Activated T-helper 1 cell treated with anti-CD3 and anti-CD28 coated beads, Interleukin-12 subunit alpha, Interleukin-12 subunit beta, Interleukin-2, Interleukin-4 antibody, amounts not matched to agents 30 ng/mL and 10 ng/mL and 1 ng/mL, durations not matched to agents 14 hours and 24 hours and 36 hours (primary cell): Measurements from ENCODE around the gene NOX5. TPM values are rescaled to one million over a fixed set of nuclear protein-coding genes. Genes with fewer than 3 reads are reported as not detected.

Source experiments
- DNase-seq: peaks from one replicate; pipeline ENCODE4 v3.0.0; 2021; ENCODE audit warnings: low spot score
- H3K27ac Mint-ChIP-seq: one replicate; pipeline ENCODE4 v1.8.0; 2021; ENCODE audit warnings: mild to moderate bottlenecking, mixed read lengths
- H3K27me3 Mint-ChIP-seq: one replicate; pipeline ENCODE4 v1.8.0; 2022; ENCODE audit warnings: mild to moderate bottlenecking, moderate library complexity, mixed read lengths; ENCODE audit not compliant: insufficient read depth
- H3K36me3 Mint-ChIP-seq: one replicate; pipeline ENCODE4 v1.8.0; 2021; ENCODE audit warnings: low read depth, mixed read lengths
- H3K4me1 Mint-ChIP-seq: one replicate; pipeline ENCODE4 v1.8.0; 2021; ENCODE audit warnings: low read depth, mixed read lengths
- H3K4me3 Mint-ChIP-seq: one replicate; pipeline ENCODE4 v1.8.0; 2021; ENCODE audit warnings: mild to moderate bottlenecking, moderate library complexity, mixed read lengths
- H3K9me3 Mint-ChIP-seq: one replicate; pipeline ENCODE4 v1.8.0; 2021; ENCODE audit warnings: mixed read lengths
- intact Hi-C: fragments of 100-400 bp; cut with micrococcal nuclease; formaldehyde crosslinking; loops from one replicate; pipeline ENCODE4 v1.15.1; 2024
- total RNA-seq: library from RNA; stranded (reverse); gene quantifications from 2 replicates; pipeline ENCODE4 v1.2.3, GENCODE V29; 2022

The NOX5 gene
- total RNA-seq, 1 donor from 2014 or later, result 0.03 TPM

DNA sequence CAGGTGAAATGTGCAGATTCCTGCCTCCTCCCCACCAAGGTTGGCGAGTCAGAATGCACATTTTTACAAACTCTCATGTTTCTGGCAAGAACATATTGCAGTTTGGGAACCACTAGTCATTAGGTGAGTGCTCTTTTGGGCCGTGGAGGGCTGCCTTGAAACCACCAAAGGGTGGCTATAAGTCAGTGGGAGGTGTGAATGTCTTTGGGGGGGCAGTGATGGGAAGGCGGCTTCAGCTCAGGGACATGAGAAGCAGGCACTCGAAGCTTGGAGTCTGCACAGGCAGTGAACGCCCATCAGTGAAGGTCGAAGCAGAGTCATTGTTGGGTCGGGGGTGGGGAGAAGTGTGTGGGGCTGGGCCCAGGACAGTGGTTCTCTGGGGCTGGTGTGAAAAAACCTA, 1.1 kb downstream of the NOX5 start:
- Mint-ChIP-seq H3K27ac (no peak overlapping the region), H3K36me3 (no peaks in the 10 kb centered on the region), H3K4me1 (no peaks in the 10 kb centered on the region), H3K9me3 (no peaks in the 10 kb centered on the region), H3K27me3 (peaks cover 3% of the 10 kb centered on the region), H3K4me3 (no peak overlapping the region)
- DNase-seq, result no peak
- intact Hi-C loops, result no loop called here

DNA sequence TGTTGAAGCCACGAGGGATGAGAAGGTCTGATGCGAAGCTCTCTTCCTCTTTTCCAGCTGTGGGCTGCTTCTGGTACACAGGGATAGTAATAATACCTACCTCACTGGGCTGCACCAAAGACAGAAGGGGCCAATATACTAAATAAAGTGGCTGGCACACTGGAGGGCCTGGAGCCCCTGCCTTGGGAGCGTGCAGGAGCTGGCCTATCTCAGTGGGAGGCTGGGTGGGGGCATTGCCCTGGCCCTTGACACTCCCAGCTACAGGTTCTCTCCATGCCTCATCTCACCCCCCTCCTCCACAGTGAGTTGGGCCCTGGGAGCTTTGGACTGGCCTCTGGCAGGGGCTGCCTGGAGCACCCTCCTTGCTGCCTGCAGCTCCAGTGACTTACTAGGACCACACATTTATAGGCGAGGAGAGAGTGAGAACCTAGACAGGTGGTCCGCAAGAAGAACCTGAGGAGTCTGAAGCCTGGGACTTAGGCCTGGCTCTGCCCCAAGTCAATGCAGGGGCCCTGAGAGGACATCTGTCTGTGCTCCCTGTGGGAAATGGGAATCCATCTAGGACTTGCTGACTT, 1.6 kb downstream of the NOX5 start:
- no peaks in the 10 kb centered on the region for H3K36me3 Mint-ChIP-seq
- H3K27me3 Mint-ChIP-seq, result peaks cover 3% of the 10 kb centered on the region
- DNase-seq, result no peak
- intact Hi-C loops, result no loop called here
- no peaks in the 10 kb centered on the region for H3K4me1 Mint-ChIP-seq
- no peak overlapping the region for H3K4me3 Mint-ChIP-seq
- H3K9me3 Mint-ChIP-seq, result no peaks in the 10 kb centered on the region
- no peak overlapping the region for H3K27ac Mint-ChIP-seq

GRCh38 chr15:69017978-69018377, 3.5 kb downstream of the NOX5 start:
- Mint-ChIP-seq H3K27me3 (peaks cover 8% of the 10 kb centered on the region), H3K4me1 (no peaks in the 10 kb centered on the region), H3K4me3 (no peak overlapping the region), H3K9me3 (no peaks in the 10 kb centered on the region), H3K27ac (no peak overlapping the region), H3K36me3 (no peaks in the 10 kb centered on the region)
- no peak for DNase-seq
- intact Hi-C loops, result no loop called here

DNA sequence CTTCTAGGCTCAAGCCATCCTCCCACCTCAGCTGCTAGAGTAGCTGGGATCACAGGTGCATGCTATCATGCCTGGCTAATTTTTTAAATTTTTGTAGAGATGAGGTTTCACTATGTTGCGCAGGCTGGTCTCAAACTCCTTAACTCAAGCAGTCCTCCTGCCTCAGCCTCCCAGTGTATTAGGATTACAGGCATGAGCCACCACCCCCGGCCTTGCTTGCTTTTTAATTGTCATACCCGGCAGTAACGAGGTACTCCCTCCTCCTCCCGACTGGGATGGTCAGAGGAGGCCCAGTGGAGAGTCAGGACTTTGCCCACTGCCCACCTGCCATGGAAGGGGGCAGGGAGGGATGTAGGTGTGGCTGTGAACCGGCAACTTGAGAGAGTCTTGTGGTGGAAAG, 4.5 kb downstream of the NOX5 start:
- intact Hi-C loops, result no loop called here
- Mint-ChIP-seq H3K27me3 (peaks cover 8% of the 10 kb centered on the region), H3K4me3 (no peak overlapping the region), H3K9me3 (no peaks in the 10 kb centered on the region), H3K36me3 (no peaks in the 10 kb centered on the region), H3K4me1 (no peaks in the 10 kb centered on the region), H3K27ac (no peak overlapping the region)
- DNase-seq, result no peak

- Mint-ChIP-seq H3K4me3 (no peak overlapping the region), H3K27me3 (peaks cover 8% of the 10 kb centered on the region), H3K36me3 (no peaks in the 10 kb centered on the region), H3K4me1 (no peaks in the 10 kb centered on the region), H3K9me3 (no peaks in the 10 kb centered on the region), H3K27ac (no peak overlapping the region)
- no peak for DNase-seq
- intact Hi-C loops, result no loop called here
Observed at GRCh38 chr15:69021895-69022294, 7.4 kb downstream of the NOX5 start.

DNA sequence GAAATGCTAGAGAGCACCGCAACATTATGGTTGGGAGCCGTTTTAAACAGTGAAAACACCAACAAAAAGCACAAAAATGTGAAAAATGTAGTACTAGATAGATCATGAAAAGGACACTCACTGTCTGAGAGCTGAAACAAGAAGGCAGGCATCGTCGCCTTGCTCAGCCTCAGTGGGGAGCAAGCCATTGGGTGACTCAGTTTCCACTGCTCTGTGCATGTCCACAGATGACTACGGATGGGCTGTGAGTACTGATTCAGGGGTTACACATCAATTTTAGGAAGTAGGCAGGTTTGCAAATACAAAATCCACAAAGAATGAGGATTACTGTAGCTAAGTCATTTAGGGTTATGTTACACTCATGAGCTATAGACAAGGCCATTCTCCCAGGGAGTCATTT, 10.8 kb downstream of the NOX5 start:
- intact Hi-C loops, result no loop called here
- Mint-ChIP-seq H3K9me3 (no peaks in the 10 kb centered on the region), H3K27ac (no peak overlapping the region), H3K4me1 (no peaks in the 10 kb centered on the region), H3K27me3 (peaks cover 7% of the 10 kb centered on the region), H3K36me3 (no peaks in the 10 kb centered on the region), H3K4me3 (no peak overlapping the region)
- DNase-seq, result no peak

- Mint-ChIP-seq H3K27me3 (peaks cover 16% of the 10 kb centered on the region), H3K27ac (no peak overlapping the region), H3K4me3 (no peak overlapping the region), H3K36me3 (no peaks in the 10 kb centered on the region), H3K9me3 (no peaks in the 10 kb centered on the region), H3K4me1 (no peaks in the 10 kb centered on the region)
- intact Hi-C loops, result no loop called here
- no peak for DNase-seq
Observed at GRCh38 chr15:69026355-69026754, 11.9 kb downstream of the NOX5 start.

GRCh38 chr15:69027976-69028518, 13.6 kb downstream of the NOX5 start:
- Mint-ChIP-seq H3K9me3 (no peaks in the 10 kb centered on the region), H3K4me1 (no peaks in the 10 kb centered on the region), H3K36me3 (no peaks in the 10 kb centered on the region), H3K27ac (no peak overlapping the region), H3K4me3 (no peak overlapping the region), H3K27me3 (peaks cover 14% of the 10 kb centered on the region)
- intact Hi-C loops, result no loop called here
- no peak for DNase-seq

DNA sequence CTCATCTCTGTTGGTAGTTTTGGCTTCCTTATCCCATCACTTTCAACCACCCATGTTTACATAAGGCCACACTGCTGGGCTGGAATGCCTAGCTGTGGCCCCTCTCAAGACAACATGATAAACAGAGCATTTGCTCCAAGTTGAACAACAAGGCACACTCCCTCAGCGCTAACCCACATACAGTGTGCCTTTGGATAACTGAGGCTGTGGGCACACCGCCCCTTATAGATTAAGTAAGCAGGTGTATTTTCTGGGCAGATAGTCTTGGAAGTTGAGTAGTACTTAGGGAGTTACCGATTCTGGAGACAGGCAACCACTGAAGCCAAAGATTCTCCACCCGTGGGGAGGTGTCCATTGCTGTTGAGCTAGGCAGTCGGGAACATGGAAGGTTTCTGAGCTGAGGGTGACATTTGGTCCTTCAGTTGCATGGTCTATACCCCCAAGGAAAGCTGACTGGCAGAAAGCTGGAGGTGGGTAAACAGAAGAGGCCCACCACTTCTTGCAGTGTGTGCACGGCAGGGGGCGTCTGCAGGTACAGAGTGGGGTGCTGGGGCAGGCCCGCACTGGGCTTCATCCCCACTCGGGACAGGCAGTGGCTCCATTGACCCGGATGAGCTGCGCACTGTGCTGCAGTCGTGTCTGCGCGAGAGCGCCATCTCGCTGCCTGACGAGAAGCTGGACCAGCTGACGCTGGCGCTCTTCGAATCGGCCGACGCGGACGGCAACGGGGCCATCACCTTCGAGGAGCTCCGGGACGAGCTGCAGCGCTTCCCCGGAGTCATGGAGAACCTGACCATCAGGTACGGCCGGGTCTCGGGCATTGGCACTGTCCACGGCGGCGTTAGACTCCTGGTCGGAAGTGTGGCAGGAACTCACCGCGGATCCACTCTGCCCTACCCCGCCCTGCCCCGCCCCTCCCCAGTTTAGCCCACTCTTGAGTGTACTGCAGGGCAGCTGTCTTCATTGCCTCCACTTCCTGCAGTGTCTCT, 16.8 kb downstream of the NOX5 start:
- peak; percentile 12 for DNase-seq
- peaks cover 14% of the 10 kb centered on the region for H3K27me3 Mint-ChIP-seq
- H3K36me3 Mint-ChIP-seq, result no peaks in the 10 kb centered on the region
- H3K27ac Mint-ChIP-seq, result no peak overlapping the region
- H3K4me1 Mint-ChIP-seq, result peaks cover 8% of the 10 kb centered on the region
- intact Hi-C loops, result no loop called here
- peak overlapping the region; percentile 37 for H3K4me3 Mint-ChIP-seq
- no peaks in the 10 kb centered on the region for H3K9me3 Mint-ChIP-seq

- peaks cover 8% of the 10 kb centered on the region for H3K4me1 Mint-ChIP-seq
- no peaks in the 10 kb centered on the region for H3K9me3 Mint-ChIP-seq
- peak overlapping the region; percentile 33 for H3K4me3 Mint-ChIP-seq
- intact Hi-C loops, result no loop called here
- H3K27ac Mint-ChIP-seq, result no peak overlapping the region
- peaks cover 16% of the 10 kb centered on the region for H3K27me3 Mint-ChIP-seq
- no peaks in the 10 kb centered on the region for H3K36me3 Mint-ChIP-seq
- DNase-seq, result no peak
Observed at GRCh38 chr15:69032031-69032430, 17.5 kb downstream of the NOX5 start.

GRCh38 chr15:69032703-69033373, 18.3 kb downstream of the NOX5 start:
- intact Hi-C loops, result no loop called here
- DNase-seq, result no peak
- H3K4me1 Mint-ChIP-seq, result peaks cover 8% of the 10 kb centered on the region
- no peaks in the 10 kb centered on the region for H3K36me3 Mint-ChIP-seq
- H3K27ac Mint-ChIP-seq, result no peak overlapping the region
- no peak overlapping the region for H3K4me3 Mint-ChIP-seq
- H3K9me3 Mint-ChIP-seq, result no peaks in the 10 kb centered on the region
- peaks cover 17% of the 10 kb centered on the region for H3K27me3 Mint-ChIP-seq

GRCh38 chr15:69034352-69034751, 19.9 kb downstream of the NOX5 start:
- DNase-seq, result no peak
- intact Hi-C loops, result no loop called here
- Mint-ChIP-seq H3K27ac (no peak overlapping the region), H3K36me3 (no peaks in the 10 kb centered on the region), H3K4me1 (peaks cover 8% of the 10 kb centered on the region), H3K9me3 (no peaks in the 10 kb centered on the region), H3K4me3 (no peak overlapping the region), H3K27me3 (peaks cover 20% of the 10 kb centered on the region)
